Effector memory CD4-positive, alpha-beta T cell (primary cell): ENCODE data around the gene PIK3R5.

Source experiments
- DNase-seq, 3 donors: peaks; one replicate each; pipeline ENCODE4 v3.0.0-alpha.2; 2020
- H3K27ac ChIP-seq: 2 replicates; pipeline ENCODE4 v1.7.0; 2013; ENCODE audit warnings: mild to moderate bottlenecking, low read length, moderate library complexity; ENCODE audit not compliant: insufficient read depth, poor library complexity, severe bottlenecking
- H3K27me3 ChIP-seq: replicated peaks from 2 replicates; pipeline ENCODE4 v1.7.0; 2013; ENCODE audit warnings: mild to moderate bottlenecking, low read length; ENCODE audit not compliant: insufficient read depth, control insufficient read depth, poor library complexity, severe bottlenecking
- H3K36me3 ChIP-seq: 2 replicates; pipeline ENCODE4 v1.7.0; 2013; ENCODE audit warnings: mild to moderate bottlenecking, low read length, moderate library complexity; ENCODE audit not compliant: control insufficient read depth, insufficient read depth
- H3K4me1 ChIP-seq: 2 replicates; pipeline ENCODE4 v1.7.0; 2013; ENCODE audit warnings: low read length, mild to moderate bottlenecking; ENCODE audit not compliant: control insufficient read depth, insufficient read depth, poor library complexity, severe bottlenecking
- H3K4me3 ChIP-seq: 2 replicates; pipeline ENCODE4 v1.7.0; 2013; ENCODE audit warnings: low read length, low read depth, mild to moderate bottlenecking; ENCODE audit not compliant: insufficient read depth, poor library complexity, severe bottlenecking
- H3K9me3 ChIP-seq: 2 replicates; pipeline ENCODE4 v1.7.0; 2013; ENCODE audit warnings: mild to moderate bottlenecking, low read length, moderate library complexity; ENCODE audit not compliant: control insufficient read depth

The PIK3R5 gene

GRCh38 chr17:8904686-8905085 lies 60.8 kb downstream of the PIK3R5 start:
- peaks cover 15% of the 10 kb centered on the region for H3K4me1 ChIP-seq
- H3K27me3 ChIP-seq: no peaks in the 10 kb centered on the region
- H3K36me3 ChIP-seq: peaks cover 62% of the 10 kb centered on the region
- peak overlapping the region; percentile 26 for H3K27ac ChIP-seq
- H3K4me3 ChIP-seq: no peak overlapping the region
- H3K9me3 ChIP-seq: no peaks in the 10 kb centered on the region
- DNase-seq: no peak

DNA sequence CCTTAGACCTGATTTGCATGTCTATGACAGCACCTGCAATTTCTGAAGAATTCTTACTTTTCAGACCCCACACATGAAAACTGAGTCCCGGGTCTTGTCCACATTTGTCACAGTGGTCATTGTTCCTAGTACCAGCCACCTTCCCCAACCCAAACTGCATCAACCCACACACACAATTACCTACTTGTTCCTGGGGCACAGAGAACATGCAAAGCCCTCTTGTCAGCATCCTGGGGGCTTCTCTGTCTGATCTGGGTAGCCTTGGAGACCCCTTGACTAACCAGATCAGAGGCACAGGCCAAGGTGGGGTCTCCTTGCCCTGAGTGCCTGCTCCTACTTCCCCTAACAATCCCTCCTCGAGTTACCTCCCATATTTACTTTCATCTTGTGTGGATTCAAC lies 61.3 kb downstream of the PIK3R5 start:
- Histone ChIP-seq H3K27ac (peak overlapping the region; percentile 26), H3K36me3 (peaks cover 59% of the 10 kb centered on the region), H3K4me1 (peaks cover 19% of the 10 kb centered on the region), H3K9me3 (no peaks in the 10 kb centered on the region), H3K4me3 (no peak overlapping the region), H3K27me3 (no peaks in the 10 kb centered on the region)
- no peak for DNase-seq

DNA sequence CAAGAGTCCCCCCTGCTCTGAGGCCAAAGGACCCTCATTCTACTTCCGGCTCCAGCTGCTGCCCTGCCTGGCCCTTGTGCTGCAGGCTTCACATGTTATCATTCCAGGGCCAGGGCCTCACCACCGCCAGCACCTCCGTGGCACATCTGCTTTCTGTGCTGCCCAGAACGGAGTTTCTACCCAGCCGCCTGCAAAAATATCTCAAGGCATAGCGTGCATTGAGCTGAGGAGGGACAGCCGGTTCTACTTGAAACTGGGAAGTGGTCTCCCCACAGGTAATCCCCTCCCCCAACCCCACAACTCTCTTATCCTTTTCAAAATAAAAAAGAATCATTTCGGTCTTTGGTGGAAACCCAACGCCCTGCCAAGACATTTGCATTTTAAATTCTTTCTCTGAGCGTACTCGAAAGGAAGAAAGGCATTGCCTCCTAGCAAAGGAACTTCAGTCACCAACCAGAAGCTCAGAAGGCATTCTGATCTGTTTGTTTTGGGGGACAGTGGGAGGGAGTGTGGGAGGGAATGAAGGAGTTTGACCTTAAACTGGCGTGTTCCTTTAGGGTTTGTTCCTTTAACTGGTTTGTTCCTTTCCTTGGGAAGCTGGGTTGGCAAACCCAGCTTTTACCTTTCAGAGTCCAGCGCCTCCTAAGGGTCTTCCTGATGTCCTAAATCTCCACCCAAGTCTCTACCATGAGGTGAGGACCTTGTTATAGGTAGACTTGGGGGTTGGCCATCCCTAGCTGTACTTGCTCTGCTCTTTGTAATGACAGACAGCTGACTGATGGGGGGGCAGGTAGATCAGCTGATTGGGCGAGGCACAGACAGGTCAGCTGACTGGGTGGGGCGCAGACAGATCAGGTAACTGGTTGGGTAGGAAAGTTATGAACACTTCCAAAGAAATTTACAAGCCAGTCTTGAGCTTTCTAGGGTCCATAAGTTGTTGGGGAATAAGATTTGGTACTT lies 64.6 kb downstream of the PIK3R5 start:
- H3K4me3 ChIP-seq: no peak overlapping the region
- H3K27me3 ChIP-seq: no peaks in the 10 kb centered on the region
- peaks cover 49% of the 10 kb centered on the region for H3K4me1 ChIP-seq
- H3K36me3 ChIP-seq: peaks cover 52% of the 10 kb centered on the region
- peak overlapping the region; percentile 90 for H3K27ac ChIP-seq
- H3K9me3 ChIP-seq: no peaks in the 10 kb centered on the region
- no peak for DNase-seq

DNA sequence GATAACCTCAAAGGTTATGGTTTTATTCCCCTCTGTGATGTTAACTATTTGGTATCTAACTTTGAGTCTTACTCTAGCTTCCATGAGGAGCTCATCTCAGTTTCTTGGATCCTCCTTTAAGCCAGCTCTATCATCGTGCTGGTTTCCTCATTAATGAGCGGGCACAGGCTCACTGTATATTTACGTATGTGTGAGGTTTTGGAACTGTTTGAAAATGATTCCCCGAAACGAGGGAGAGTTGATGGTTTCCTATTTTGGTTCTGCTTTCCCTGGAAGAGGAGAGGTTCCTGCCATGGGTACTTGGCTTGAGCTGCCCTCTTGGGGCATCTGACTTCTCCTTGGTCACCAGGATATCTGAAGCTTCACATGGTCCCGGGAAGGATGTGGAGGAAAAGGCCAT lies 65.3 kb downstream of the PIK3R5 start:
- no peak overlapping the region for H3K4me3 ChIP-seq
- H3K36me3 ChIP-seq: peaks cover 53% of the 10 kb centered on the region
- DNase-seq: no peak
- no peaks in the 10 kb centered on the region for H3K27me3 ChIP-seq
- peak overlapping the region; percentile 90 for H3K27ac ChIP-seq
- no peaks in the 10 kb centered on the region for H3K9me3 ChIP-seq
- H3K4me1 ChIP-seq: peaks cover 56% of the 10 kb centered on the region

- peak overlapping the region; percentile 55 for H3K27ac ChIP-seq
- H3K36me3 ChIP-seq: peaks cover 42% of the 10 kb centered on the region
- H3K4me3 ChIP-seq: peak overlapping the region; percentile 17
- no peak for DNase-seq
- peaks cover 64% of the 10 kb centered on the region for H3K4me1 ChIP-seq
- H3K9me3 ChIP-seq: no peaks in the 10 kb centered on the region
- H3K27me3 ChIP-seq: no peaks in the 10 kb centered on the region
These were observed 66.9 kb downstream of the PIK3R5 start for GRCh38 chr17:8898636-8899035.

DNA sequence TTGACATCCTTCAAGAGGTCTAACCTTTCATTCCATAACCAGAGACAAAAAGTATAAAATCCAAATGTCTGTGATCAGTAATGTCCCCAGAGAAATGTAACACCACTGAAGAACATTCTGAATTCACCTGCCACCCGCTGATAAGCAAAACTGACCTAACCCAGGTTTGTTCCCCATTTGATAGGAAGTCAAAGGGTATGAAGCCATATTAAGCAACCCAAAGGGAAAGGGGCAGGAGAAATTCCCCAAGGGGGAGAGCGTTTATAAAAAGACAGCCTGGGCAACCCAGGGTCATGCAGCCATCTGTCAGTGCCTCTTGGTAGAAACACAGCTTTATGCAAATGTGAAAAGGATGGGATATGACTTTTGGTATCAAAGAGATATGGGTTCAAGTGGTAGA lies 67.4 kb downstream of the PIK3R5 start:
- H3K4me1 ChIP-seq: peaks cover 64% of the 10 kb centered on the region
- peak overlapping the region; percentile 17 for H3K4me3 ChIP-seq
- H3K27ac ChIP-seq: peak overlapping the region; percentile 55
- no peak for DNase-seq
- H3K9me3 ChIP-seq: no peaks in the 10 kb centered on the region
- no peaks in the 10 kb centered on the region for H3K27me3 ChIP-seq
- H3K36me3 ChIP-seq: peaks cover 47% of the 10 kb centered on the region

DNA sequence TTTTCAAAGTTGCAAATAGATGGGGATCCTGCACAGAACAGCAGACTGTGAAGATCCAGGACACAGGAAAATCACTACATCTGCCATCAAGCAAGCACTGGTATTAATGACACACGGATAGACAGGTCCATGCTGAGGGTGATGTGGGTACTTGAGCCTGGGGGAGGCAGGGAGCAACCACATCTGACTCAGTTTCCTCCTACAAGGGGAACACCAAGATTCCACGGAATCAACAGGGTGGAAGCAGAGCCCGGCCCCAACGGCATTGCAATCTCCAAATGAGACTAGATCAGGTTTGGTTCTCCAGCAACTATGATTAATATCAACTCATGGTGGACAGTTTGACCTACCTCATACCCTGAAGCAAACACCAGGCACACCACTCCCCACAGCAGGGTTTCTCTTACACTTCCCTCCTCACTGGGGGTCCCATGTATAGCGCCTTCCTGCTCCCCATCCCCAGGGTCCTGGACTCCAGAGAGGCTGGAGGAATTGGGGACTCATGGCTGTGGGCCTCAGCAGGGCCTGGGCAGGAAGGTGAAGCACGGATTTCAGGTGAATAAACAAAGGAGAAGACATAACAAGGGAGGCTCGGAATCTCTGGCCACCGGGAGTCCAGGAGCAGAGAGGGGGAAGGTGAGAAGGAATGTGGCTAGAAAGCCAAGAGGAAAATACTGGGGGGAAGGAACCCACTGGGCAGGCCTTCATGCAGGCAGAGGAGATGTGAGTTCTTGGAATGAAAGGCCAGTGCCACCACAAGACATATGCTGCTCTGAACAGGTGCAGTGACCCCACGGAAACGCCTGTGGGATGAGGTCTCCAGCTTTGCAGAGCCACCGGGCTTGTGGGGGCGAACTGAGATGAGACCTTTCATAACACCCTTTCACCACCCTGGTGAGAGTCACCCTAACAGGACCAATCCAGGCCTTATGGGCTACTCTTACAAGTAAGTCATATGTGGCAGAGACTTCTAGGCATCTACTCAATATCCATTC lies 68.6 kb downstream of the PIK3R5 start:
- peaks cover 53% of the 10 kb centered on the region for H3K36me3 ChIP-seq
- no peaks in the 10 kb centered on the region for H3K9me3 ChIP-seq
- H3K4me3 ChIP-seq: no peak overlapping the region
- no peak for DNase-seq
- peaks cover 64% of the 10 kb centered on the region for H3K4me1 ChIP-seq
- H3K27ac ChIP-seq: peak overlapping the region; percentile 22
- no peaks in the 10 kb centered on the region for H3K27me3 ChIP-seq

- no peak for DNase-seq
- H3K27me3 ChIP-seq: no peaks in the 10 kb centered on the region
- H3K27ac ChIP-seq: peak overlapping the region; percentile 22
- H3K4me1 ChIP-seq: peaks cover 60% of the 10 kb centered on the region
- H3K9me3 ChIP-seq: no peaks in the 10 kb centered on the region
- H3K4me3 ChIP-seq: no peak overlapping the region
- H3K36me3 ChIP-seq: peaks cover 50% of the 10 kb centered on the region
These were observed 69.4 kb downstream of the PIK3R5 start for GRCh38 chr17:8896087-8896486.

DNA sequence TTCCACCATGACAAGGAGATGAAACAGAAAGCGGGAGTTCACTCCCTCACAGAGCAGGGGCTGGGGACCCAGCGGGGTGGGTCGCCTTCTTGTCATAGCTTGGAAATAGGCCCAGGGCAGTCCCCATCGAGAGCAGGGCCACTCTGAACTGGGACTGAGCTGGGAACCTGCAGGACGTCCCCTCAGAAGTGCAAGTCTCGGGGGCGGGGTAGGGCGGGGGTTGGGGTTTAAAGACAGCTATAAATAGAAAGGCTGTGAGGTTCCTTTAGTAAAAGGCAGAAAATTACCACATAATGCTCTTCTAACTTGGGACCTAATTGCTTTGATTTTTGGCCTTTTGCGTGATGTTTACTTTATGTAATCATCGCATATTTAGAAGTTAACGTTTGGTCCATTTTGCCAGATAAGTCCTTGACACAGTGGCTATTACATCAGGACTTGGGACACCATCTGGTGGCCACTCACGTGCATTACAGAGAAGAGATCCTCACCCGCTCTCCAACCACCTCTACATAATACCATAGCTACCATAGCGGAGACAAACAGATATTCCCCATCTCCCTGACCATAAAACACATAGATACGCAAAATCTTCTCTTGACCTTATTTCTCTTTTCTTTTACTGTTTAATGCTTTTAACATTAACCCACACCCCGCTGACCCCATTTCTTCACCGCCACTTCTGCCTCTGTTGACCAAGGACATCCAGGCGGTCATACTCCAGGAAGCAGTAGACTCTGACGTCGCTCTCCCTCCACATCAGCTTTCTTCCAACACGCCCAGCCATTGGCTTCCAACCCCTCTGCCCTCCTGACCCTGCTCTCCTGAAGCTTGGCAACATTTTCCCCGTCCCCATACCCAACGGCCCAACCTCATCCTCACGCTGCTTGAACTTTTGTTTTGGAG lies 70.6 kb downstream of the PIK3R5 start:
- Histone ChIP-seq H3K36me3 (peaks cover 57% of the 10 kb centered on the region), H3K4me1 (peaks cover 52% of the 10 kb centered on the region), H3K9me3 (no peaks in the 10 kb centered on the region), H3K4me3 (no peak overlapping the region), H3K27ac (no peak overlapping the region), H3K27me3 (no peaks in the 10 kb centered on the region)
- DNase-seq: peak in 1 of 3 donors; percentile 24
